GM10266 (cell line): Measurements from ENCODE around the gene DGCR8.

Experiments used
- DNase-seq: peaks from one replicate; pipeline ENCODE4 v3.0.0; 2012; ENCODE audit errors: extremely low spot score
- TF ChIP-seq, protein P1 (sequence below): IDR thresholded peaks from 2 replicates; pipeline ENCODE4 v1.5.1; 2012; ENCODE audit warnings: mild to moderate bottlenecking, low read depth; ENCODE audit not compliant: control insufficient read depth, insufficient read depth; ENCODE audit errors: missing control alignments

The DGCR8 gene

DNA sequence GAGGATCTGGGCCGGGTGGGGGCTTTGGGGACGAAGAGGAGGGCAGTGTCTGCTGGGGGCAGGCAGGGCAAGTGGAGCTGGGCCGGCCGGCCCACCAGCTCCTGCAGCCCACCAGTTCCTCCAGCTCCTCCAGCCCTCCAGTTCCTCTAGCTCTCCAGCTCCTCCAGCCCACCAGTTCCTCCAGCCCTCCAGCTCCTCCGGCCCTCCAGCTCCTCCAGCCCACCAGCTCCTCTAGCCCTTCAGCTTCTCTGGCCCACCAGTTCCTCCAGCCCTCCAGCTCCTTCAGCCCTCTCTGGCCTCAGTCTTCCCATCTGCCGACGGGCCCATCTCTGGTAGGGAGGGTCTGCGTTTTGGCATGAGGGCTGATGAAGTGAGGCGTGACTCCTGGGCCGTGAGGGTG, 80.0 kb downstream of the DGCR8 start:
- TF ChIP-seq, protein P1, sequence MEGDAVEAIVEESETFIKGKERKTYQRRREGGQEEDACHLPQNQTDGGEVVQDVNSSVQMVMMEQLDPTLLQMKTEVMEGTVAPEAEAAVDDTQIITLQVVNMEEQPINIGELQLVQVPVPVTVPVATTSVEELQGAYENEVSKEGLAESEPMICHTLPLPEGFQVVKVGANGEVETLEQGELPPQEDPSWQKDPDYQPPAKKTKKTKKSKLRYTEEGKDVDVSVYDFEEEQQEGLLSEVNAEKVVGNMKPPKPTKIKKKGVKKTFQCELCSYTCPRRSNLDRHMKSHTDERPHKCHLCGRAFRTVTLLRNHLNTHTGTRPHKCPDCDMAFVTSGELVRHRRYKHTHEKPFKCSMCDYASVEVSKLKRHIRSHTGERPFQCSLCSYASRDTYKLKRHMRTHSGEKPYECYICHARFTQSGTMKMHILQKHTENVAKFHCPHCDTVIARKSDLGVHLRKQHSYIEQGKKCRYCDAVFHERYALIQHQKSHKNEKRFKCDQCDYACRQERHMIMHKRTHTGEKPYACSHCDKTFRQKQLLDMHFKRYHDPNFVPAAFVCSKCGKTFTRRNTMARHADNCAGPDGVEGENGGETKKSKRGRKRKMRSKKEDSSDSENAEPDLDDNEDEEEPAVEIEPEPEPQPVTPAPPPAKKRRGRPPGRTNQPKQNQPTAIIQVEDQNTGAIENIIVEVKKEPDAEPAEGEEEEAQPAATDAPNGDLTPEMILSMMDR = no peak
- DNase-seq = no peak
